GM21825 (cell line): ENCODE data around the gene ORMDL3.

Experiments
- ATAC-seq: cut with Tn5 transposase; IDR thresholded peaks from one replicate; pipeline ENCODE4 v1.9.1; 2021; ENCODE audit warnings: mild to moderate bottlenecking, moderate library complexity; ENCODE audit not compliant: unreplicated experiment

ORMDL3 gene

GRCh38 chr17:39927101-39927928, at the start of gene ORMDL3, which contains the start of gene LRRC3C:
TSS of gene ORMDL3 (minus strand) at chr17:39927601. CDS start at chr17:39924203, 3,398 bp downstream.
TSS of gene LRRC3C (plus strand) at chr17:39927732. CDS start at chr17:39941524, 13,792 bp downstream.
- ATAC-seq = peak; percentile 75

DNA sequence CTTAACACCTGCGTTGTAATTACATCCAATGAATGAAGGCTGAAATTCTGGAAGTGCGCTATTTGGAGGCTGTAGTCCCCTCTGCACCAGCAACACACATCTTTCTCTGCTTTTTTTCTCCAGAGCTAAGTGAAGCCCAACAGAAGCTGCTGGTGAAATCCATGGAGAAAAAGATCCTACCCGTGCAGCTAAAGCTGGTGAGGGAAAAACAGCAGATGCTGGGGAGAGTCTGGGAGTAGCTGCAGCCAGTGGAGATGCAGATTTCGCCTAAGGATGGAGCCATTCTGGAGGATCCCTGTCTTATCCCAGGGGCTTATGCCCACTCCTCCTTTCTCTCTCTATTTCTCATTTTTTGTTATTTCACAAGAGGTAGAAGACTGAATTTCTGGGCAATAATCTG, 48.4 kb upstream of the ORMDL3 start:
- no peak for ATAC-seq

- no peak for ATAC-seq
Measured at GRCh38 chr17:39974433-39974832, 47.0 kb upstream of the ORMDL3 start.

GRCh38 chr17:39973496-39973895, 46.1 kb upstream of the ORMDL3 start:
- no peak for ATAC-seq

GRCh38 chr17:39972271-39972670, 44.9 kb upstream of the ORMDL3 start:
- ATAC-seq = no peak

DNA sequence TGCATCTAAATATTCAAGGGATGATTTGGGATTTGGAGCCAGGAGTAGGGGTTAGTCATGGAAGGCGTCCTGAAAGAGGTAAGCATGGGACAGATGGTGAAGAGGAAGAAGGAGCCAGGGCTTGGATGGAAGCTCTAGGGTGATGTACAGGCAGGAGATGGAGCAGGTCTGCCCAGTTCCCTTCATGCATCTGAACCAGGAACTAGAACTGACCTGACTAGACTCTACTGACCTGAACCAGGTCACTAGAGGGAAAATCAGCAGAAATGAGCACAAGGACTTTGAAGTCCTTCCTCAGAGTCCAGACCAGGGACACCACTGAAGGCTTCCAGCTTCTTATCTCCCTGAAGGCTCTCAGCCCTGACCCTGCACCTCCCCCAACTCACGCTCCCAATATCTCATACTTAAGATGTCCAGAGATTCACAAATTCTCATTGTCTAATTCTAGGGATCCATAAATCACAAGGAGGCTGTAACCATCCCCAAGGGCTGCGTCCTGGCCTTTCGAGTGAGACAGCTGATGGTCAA, 43.7 kb upstream of the ORMDL3 start:
- ATAC-seq = no peak

DNA sequence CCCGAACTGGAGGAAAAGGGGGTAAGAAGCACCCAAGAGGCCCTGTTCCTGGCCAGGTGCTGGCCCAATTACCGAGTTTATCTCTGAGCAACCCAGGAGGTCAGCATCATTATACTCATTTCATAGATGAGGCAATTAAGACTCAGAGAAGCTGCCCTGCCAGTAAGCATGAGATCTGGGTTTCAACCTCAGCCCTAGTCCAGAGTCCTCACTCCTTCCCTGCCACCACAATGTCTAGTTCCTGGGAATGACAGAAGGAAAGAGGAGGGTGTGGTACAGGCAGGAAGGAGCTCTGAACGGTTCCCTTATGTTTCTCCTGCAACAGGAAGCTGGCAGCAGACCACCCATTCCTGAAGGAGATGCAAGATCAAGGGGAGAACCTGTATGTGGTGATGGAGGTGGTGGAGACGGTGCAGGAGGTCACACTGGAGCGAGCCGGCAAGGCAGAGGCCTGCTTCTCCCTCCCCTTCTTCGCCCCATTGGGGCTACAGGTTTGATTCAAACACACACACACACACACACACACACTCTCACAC, 42.8 kb upstream of the ORMDL3 start:
- ATAC-seq = no peak

DNA sequence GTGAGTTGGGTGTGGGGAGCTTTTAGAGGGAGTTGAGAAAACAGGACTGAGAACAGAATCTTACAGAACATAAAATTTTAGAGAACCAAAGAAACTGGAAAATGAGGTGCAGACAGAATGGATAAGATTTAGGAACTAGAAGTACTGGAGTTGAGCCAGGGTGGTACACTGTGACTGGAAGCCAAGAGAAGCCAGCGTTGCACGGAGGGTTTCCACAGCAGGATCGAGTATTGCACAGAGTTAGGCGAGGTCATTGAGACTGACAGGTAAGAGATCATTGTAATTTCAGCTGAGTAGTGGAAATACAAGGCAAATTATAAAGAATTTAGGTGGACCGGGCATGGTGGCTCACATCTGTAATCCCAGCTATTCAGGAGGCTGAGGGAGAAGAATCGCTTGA, 42.0 kb upstream of the ORMDL3 start:
- no peak for ATAC-seq

DNA sequence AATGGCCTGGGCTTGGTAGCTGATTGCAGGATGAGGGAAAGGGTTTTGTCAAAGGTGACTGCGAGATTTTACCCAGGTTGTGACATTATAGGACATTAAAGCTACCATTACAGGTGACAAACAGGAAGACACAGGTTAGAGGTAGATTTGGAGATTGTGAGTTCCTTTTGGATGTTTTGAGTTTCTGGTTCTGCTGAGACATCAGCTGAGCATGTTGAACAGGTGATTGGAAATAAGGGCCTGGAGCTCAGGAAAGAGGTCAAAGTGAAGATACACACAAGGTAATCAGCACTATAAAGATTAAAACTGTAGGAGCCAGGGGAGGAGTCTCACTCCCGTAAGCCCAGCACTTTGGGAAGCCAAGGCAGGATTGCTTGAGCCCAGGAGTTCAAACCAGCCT, 41.4 kb upstream of the ORMDL3 start:
- ATAC-seq = no peak

DNA sequence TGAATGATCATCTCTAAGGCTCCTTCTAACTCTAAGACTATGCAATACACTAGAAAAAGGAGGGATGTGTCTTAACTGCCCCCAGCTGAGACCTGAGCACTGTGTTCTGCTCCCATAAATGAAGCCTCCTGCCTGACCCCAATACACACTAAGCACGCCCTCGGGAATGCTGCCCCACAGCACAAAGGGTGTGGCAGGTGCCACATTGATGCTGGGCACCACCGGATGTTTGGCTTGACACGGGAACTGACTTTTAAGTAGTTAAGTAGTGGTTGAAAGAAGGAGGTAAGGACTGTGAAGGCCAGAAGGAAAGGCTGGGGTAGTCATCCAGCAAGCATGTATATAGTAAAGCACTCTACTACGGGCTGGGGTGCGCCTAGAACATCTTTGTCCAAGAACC, 39.4 kb upstream of the ORMDL3 start:
- ATAC-seq = no peak

GRCh38 chr17:39965017-39965699, 37.8 kb upstream of the ORMDL3 start:
- no peak for ATAC-seq

DNA sequence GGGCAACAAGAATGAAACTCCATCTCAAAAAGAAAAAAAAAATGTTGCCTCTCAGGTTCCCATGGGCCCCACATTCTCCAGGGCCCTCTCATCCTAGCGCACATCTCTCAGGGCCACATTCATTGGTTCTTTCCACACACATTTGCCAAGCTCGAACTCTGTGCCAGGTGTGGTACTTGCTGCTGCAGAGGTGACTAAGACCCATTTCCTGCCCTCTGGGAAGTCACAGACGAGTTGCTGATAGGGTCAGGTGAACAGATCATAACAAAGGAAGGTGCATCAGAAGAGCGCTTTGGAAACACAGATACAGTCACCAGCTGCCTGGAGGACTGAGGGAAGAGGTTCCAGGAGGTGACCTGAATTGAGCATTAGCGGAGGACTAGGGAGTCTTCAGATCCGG, 36.4 kb upstream of the ORMDL3 start:
- ATAC-seq = no peak

DNA sequence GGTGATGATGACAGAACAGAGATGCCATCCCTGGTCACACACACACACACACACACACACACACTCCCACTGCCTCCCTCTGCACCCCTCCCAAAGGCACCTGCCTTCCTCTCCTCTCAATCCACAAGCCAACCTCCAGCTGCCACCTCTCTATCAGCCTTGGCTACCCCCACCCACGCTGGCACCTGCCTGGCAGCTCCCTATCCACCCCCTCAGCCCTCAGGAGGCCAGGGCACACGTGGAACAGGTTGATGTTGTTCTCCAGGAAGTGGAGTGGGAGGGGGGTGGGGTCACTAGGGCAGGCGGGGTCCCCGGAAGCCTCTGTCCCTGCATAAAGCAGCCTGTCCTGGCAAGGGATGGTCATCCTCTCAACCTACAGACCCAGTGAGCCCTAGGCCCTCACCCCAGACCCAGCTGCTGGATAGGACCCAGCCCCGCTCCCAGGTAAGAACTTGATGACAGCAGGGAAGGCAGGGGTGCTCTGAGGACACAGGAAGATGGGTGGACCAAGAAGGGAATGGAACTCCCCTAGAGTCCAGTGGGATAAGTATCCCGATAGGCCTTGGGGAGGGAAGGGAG, 35.3 kb upstream of the ORMDL3 start, which contains the start of gene GSDMA:
GSDMA (plus strand) TSS at position 363 of the 579 bp plus-strand sequence. CDS start 2,684 bp downstream, outside the sequence.
- ATAC-seq = no peak

GRCh38 chr17:39960524-39961041, 33.2 kb upstream of the ORMDL3 start:
- no peak for ATAC-seq

DNA sequence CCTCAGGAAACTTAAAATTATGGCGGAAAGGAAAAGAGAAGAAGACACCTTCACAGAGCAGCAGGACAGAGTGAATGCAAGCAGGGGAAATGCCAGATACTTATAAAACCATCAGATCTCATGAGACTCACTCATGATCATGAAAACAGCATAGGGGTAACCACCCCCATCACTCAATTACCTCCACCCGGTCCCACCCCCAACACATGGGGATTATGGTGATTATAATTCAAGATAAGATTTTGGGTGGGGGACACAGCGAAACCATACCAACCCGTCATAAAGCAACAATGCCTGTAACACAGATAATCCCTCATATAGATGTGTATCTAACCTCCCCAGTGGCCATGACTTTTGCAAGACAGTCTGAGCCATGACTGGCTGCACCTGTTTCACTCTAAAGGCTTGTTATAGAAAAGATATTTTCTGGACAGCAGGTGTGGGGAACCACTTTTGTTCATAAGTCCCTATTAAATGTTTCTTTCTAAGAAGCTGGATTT, 28.4 kb upstream of the ORMDL3 start:
- no peak for ATAC-seq

DNA sequence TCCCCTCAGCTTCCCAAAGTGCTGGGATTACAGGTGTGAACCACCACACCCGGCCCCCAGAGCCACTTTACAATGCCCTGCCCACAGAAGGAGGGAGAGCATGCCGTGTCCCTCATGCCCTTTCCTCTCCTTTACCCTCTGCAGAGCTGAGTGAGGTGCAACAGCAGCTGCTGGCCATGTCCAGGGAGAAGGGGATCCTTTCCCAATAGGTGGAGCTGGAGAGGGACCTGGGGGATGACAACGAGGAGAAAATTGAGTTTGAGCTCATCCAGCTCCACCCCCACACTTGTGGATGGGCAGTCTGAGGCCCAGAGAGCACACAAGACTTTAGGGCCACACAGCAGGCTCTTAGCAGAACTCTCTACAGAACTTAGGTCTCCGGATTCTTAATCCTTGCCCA, 27.5 kb upstream of the ORMDL3 start:
- ATAC-seq = no peak

DNA sequence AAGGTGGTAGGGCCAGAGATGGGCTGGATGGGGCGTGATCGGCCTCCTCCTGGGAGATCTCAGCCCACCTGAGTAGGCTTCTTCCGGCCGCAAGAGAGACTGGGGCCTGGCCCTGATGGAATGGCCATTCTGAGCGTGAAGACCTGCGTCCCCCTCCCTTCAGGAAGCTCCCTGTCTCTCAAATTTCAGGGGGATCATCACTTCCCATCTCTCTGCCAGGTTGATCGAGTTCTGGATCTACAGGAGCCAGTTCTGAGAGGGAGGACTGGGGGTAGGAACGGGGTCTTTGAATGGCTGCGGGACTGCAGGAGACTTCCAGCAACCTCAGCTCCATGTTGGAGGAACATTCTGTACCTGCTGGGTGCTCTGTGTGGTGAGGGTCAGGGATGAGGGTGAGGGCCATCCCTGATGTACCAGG, 26.1 kb upstream of the ORMDL3 start:
- no peak for ATAC-seq

DNA sequence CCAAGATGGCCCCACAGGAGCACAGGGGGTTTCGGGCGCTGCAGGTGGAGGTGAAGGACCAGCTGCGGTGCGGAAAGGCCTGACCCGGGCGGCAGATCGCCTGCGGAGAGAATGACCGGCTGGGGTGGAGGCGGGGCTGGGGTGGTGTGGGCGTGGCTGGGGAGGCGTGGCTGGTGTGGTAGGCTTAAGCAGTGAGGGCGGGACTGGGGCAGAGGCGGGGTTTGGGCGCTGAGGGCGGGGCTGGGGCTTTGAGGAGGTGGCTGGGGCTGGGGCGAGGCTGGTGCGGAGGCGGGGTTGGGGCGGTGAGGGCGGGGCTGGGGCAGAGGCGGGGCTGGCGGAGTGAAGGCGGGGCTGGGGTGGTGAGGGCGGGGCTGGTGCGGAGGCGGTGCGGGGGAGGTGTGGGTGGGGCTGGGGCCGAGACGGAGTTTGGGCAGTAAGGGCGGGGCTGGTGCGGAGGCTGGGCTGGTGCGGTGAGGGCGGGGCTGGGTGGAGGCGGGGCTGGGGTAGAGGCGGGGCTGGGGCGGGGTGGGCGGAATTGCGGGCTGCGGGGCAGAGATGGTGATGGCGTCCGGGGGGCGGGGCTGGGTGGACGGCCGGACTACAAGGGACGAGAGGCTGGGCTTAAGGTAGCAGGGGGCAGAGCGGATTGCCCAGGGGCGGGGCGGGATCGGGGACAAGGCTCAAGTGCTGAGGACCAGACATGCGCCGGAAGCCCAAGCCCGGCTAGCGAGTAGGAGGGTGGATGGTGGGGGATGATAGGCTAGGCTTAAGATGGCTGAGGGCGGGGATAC, 25.5 kb upstream of the ORMDL3 start:
- ATAC-seq = peak; percentile 61

GRCh38 chr17:39951924-39952679, 24.7 kb upstream of the ORMDL3 start:
- ATAC-seq = no peak
